HEK293 (cell line): Measurements from ENCODE around the gene NEGR1.

Source experiments
- CTCF ChIA-PET: fragments of 350-600 bp; formaldehyde crosslinking; extraction: SDS; loops from one replicate; lab custom pipeline; 2021; ENCODE audit warnings: antibody characterized with exemption; lab: Yijun Ruan, JAX
- POLR2A ChIA-PET: fragments of 300-600 bp; formaldehyde crosslinking; extraction: SDS; loops from one replicate; lab custom pipeline; 2020; ENCODE audit warnings: antibody characterized with exemption, inconsistent platforms; lab: Yijun Ruan, JAX
- H3K27ac ChIP-seq: fragments of 200-500 bp; sonication (Bioruptor generic); 2 replicates; pipeline ENCODE4 v1.5.1; 2014; ENCODE audit warnings: low read depth, low read length, control low read depth, inconsistent platforms; ENCODE audit errors: extremely low read depth
- H3K36me3 ChIP-seq, 2 experiments: fragments of 200-500 bp in 1 of 2; sonication (Bioruptor generic) in 1 of 2; 1 replicate in 1 of 2; 2 replicates in 1 of 2; pipeline ENCODE4 v1.5.1; 2014 to 2017; ENCODE audit warnings: inconsistent platforms in 2 of 2, low read length in 2 of 2; ENCODE audit not compliant: control insufficient read depth in 2 of 2, insufficient read depth in 1 of 2
- H3K4me1 ChIP-seq: fragments of 200-500 bp; sonication (Bioruptor generic); 2 replicates; pipeline ENCODE4 v1.5.1; 2014; ENCODE audit warnings: mild to moderate bottlenecking, low read length, inconsistent platforms; ENCODE audit not compliant: control insufficient read depth, insufficient read depth
- H3K4me3 ChIP-seq: 2 replicates; pipeline ENCODE4 v1.5.1; 2011; ENCODE audit warnings: low read depth, mild to moderate bottlenecking, control low read depth, low read length, moderate library complexity
- H3K9me3 ChIP-seq: fragments of 200-500 bp; sonication (Bioruptor generic); 2 replicates; pipeline ENCODE4 v1.5.1; 2014; ENCODE audit warnings: low read depth, low read length, inconsistent platforms; ENCODE audit not compliant: control insufficient read depth, insufficient read depth
- ATF2 ChIP-seq: fragments of 450-650 bp; formaldehyde crosslinking; IDR thresholded peaks from 2 replicates; pipeline ENCODE4 v1.5.1; 2016; ENCODE audit warnings: missing biosample characterization, missing genetic modification characterization, low read depth
- GLIS2 ChIP-seq: fragments of 450-650 bp; formaldehyde crosslinking; IDR thresholded peaks from 2 replicates; pipeline ENCODE4 v1.5.1; 2016; ENCODE audit warnings: missing biosample characterization, missing genetic modification characterization
- MEIS1 ChIP-seq: sonication (generic); formaldehyde crosslinking; IDR thresholded peaks from 2 replicates; pipeline ENCODE4 v1.8.1; 2022; ENCODE audit warnings: missing genetic modification reagents, mild to moderate bottlenecking, borderline replicate concordance
- PRDM6 ChIP-seq: fragments of 450-650 bp; formaldehyde crosslinking; IDR thresholded peaks from 2 replicates; pipeline ENCODE4 v1.5.1; 2017; ENCODE audit warnings: missing biosample characterization, missing genetic modification characterization
- ZFHX2 ChIP-seq: fragments of 450-650 bp; formaldehyde crosslinking; conservative IDR thresholded peaks from 2 replicates; pipeline ENCODE4 v1.5.1; 2016; ENCODE audit warnings: missing biosample characterization, missing genetic modification characterization
- ZFP3 ChIP-seq: fragments of 450-650 bp; formaldehyde crosslinking; IDR thresholded peaks from 2 replicates; pipeline ENCODE4 v1.5.1; 2016; ENCODE audit warnings: low read depth, missing biosample characterization, missing genetic modification characterization
- ZNF112 ChIP-seq: fragments of 450-650 bp; formaldehyde crosslinking; IDR thresholded peaks from 2 replicates; pipeline ENCODE4 v1.5.0; 2017; ENCODE audit warnings: missing biosample characterization, missing genetic modification characterization
- ZNF155 ChIP-seq: fragments of 450-650 bp; formaldehyde crosslinking; IDR thresholded peaks from 2 replicates; pipeline ENCODE4 v1.5.1; 2016; ENCODE audit warnings: missing biosample characterization, missing genetic modification characterization
- ZNF354C ChIP-seq: fragments of 450-650 bp; formaldehyde crosslinking; IDR thresholded peaks from 2 replicates; pipeline ENCODE4 v1.5.1; 2016; ENCODE audit warnings: missing biosample characterization, missing genetic modification characterization, low read depth, borderline replicate concordance
- ZNF473 ChIP-seq: fragments of 450-650 bp; formaldehyde crosslinking; IDR thresholded peaks from 2 replicates; pipeline ENCODE4 v1.5.1; 2017; ENCODE audit warnings: missing biosample characterization, missing genetic modification characterization
- ZNF596 ChIP-seq: fragments of 450-650 bp; IDR thresholded peaks from 2 replicates; pipeline ENCODE4 v1.5.0; 2018; ENCODE audit warnings: missing biosample characterization, mild to moderate bottlenecking, missing genetic modification characterization, moderate library complexity
- ZNF623 ChIP-seq: fragments of 450-650 bp; formaldehyde crosslinking; IDR thresholded peaks from 2 replicates; pipeline ENCODE4 v1.5.1; 2016; ENCODE audit warnings: missing biosample characterization, missing genetic modification characterization
- ZNF624 ChIP-seq: fragments of 450-650 bp; formaldehyde crosslinking; IDR thresholded peaks from 2 replicates; pipeline ENCODE4 v1.5.1; 2017; ENCODE audit warnings: missing biosample characterization, missing genetic modification characterization
- ZNF645 ChIP-seq: fragments of 450-650 bp; formaldehyde crosslinking; IDR thresholded peaks from 2 replicates; pipeline ENCODE4; 2016; ENCODE audit warnings: missing biosample characterization, missing genetic modification characterization
- ZNF677 ChIP-seq: fragments of 450-650 bp; IDR thresholded peaks from 2 replicates; pipeline ENCODE4 v1.5.0; 2018; ENCODE audit warnings: missing biosample characterization, mild to moderate bottlenecking, missing genetic modification characterization, moderate library complexity

Gene NEGR1

GRCh38 chr1:72066431-72066830 is 215.9 kb downstream of the NEGR1 start (continued):
- TF ChIP-seq ZFP3 (no peak), ZNF473 (tag by site-specific recombination) (no peak), GLIS2 (no peak)
- TF ChIP-seq, all 188 proteins: peak for 0

GRCh38 chr1:72064196-72065075 is 217.9 kb downstream of the NEGR1 start:
- ChIA-PET POLR2A (no interaction called here), CTCF (interaction anchor here (0.6 kb wide), 1 partner anchor 970 kb away, joined by 3 read pairs; no protein-coding TSS in a partner anchor)
- Histone ChIP-seq H3K9me3 (no peaks in the 10 kb centered on the region), H3K27ac (no peak overlapping the region)
- TF ChIP-seq ZNF596 (tag by site-specific recombination) (no peak), MEIS1 (no peak), ATF2 (no peak), ZNF623 (tag by site-specific recombination) (no peak), ZNF677 (no peak), ZFHX2 (tag by site-specific recombination) (no peak)
- TF ChIP-seq, all 188 proteins: peak for 0
- no peaks in the 10 kb centered on the region for H3K4me1 ChIP-seq
- H3K36me3 ChIP-seq, result no peaks in the 10 kb centered on the region
- H3K4me3 ChIP-seq, result no peak overlapping the region

- Histone ChIP-seq H3K36me3 (no peaks in the 10 kb centered on the region), H3K9me3 (no peaks in the 10 kb centered on the region), H3K4me3 (no peak overlapping the region), H3K4me1 (no peaks in the 10 kb centered on the region), H3K27ac (no peak overlapping the region)
- TF ChIP-seq ZNF112 (no peak), ZNF624 (no peak)
- ChIA-PET CTCF (interaction anchor here (0.5 to 0.7 kb wide), 2 partner anchors 57 to 946 kb away, joined by 3 read pairs; no protein-coding TSS in a partner anchor), POLR2A (no interaction called here)
These were observed 218.8 kb downstream of the NEGR1 start for GRCh38 chr1:72063364-72064044.

GRCh38 chr1:72062584-72062983 is 219.8 kb downstream of the NEGR1 start:
- Histone ChIP-seq H3K27ac (no peak overlapping the region), H3K4me1 (no peaks in the 10 kb centered on the region), H3K4me3 (no peak overlapping the region), H3K36me3 (no peaks in the 10 kb centered on the region), H3K9me3 (no peaks in the 10 kb centered on the region)
- ChIA-PET CTCF (no interaction called here), POLR2A (no interaction called here)
- TF ChIP-seq PRDM6 (no peak), ZNF645 (tag by site-specific recombination) (no peak), ZNF354C (tag by site-specific recombination) (no peak), ZNF155 (tag by site-specific recombination) (no peak)
